GM21360 (cell line): ENCODE results near the gene RHOJ.
"Not testable (repeated sequence)": the region's sequence is repeated elsewhere in the genome, so short reads cannot be mapped to it uniquely, and the experiment has no call there.

Source experiments
- ATAC-seq: cut with Tn5 transposase; IDR thresholded peaks from one replicate; pipeline ENCODE4 v1.9.1; 2021; ENCODE audit warnings: mild to moderate bottlenecking, moderate library complexity; ENCODE audit not compliant: unreplicated experiment

Gene RHOJ

DNA sequence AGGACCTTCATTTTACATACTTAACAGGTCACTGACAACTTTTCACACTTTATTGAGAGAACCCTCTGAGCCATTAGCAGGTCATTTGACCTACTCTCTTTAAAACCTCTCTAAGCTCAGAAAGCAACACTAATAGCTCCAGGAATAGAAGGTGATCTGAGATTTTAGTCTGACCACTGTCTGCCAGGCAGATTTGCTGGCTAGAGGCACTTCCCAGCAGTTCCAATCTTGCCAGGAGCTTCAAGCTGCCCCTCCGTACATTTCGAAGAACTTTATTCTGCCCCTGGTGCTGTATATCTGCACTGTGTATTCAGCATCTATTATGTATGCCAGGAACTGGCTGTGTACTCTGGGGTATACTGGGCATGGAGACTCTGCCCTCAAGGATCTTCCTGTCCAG, 58.2 kb downstream of the RHOJ start:
- ATAC-seq: no peak

DNA sequence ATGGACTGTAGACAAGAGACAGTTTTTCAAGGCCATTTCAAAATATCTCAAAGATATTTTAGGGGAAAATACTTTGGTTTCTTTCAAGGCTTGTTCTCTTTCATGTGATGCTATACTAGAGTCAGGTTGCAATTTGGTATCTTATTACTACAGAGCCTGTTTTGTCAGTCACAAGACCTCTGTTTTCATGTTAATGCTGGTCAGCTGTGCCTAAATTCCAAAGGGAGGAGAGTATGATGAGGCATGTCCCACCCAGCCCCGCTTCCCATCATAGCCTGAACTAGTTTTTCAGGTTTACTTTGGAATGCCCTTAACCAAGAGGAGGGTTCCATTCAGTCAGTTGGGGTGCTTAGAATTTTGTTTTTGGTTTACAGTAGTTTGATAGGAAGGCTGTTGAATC, 61.9 kb downstream of the RHOJ start:
- ATAC-seq: no peak

DNA sequence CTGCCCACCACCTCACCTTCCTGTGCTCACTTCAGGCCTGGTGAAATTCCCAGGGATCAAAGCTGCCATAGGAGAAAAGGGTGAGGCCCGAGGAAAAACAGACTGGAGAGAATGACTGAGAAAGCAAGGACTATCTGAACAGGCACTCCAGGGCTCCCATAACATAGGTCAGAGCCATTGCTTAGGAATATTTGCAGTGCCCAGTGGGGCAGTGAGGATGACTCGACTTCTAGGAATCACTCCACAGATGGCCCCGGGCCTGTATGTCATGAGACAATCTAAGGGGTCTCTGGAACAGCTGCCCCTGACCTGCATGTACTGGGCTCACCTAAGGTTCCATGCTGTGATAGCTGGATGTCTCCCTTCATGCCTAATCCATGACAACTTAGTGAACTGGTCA, 62.9 kb downstream of the RHOJ start:
- ATAC-seq: no peak

DNA sequence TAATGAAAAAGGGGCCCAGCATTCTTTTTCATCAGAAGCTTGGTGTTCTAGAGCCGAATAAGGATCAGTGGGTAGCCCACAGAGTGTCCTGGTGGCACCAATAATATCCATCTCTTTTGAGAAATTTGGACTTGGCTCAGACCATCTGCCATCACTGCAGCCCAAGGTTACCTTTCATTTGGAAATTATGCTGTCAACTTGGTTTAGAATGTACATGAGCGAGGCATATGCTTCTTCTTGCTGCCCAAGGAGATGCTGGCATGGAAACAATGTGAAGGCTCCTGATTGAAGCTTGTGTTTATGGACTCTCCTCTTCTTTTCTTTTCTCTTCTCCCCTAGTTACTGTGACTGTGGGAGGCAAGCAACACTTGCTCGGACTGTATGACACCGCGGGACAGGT, 64.5 kb downstream of the RHOJ start:
- ATAC-seq: no peak

DNA sequence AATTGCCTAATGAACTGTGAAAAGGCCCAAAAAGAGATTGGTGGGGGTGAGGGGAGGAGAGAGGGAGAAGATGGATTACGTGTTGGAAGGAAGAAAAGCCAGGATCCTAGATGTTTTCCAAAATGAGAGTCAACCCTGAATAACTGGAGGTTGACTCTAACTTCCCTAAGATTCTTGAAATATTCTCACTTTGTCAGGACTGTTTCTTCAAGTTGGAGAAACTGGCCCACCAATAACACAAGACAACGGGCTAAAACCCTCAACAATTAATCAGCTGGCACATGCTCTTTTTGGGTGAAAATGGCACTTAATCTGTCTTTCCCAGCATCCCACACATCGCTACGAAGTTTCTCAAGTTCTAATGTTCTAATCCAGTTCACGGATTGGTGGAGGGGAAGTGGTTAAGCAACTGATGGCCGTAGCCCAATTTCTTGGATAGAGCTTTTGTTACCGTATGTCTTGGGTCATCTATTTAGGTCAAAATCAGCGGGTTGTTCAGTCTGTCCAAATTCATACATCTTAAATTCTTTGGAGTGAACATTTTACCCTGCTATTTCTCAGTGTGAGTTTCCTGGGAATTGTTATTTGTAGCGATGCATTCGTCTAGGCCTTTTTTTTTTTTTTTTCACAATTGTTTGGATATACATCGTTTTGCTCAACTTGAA, 65.5 kb downstream of the RHOJ start:
- ATAC-seq: no peak

DNA sequence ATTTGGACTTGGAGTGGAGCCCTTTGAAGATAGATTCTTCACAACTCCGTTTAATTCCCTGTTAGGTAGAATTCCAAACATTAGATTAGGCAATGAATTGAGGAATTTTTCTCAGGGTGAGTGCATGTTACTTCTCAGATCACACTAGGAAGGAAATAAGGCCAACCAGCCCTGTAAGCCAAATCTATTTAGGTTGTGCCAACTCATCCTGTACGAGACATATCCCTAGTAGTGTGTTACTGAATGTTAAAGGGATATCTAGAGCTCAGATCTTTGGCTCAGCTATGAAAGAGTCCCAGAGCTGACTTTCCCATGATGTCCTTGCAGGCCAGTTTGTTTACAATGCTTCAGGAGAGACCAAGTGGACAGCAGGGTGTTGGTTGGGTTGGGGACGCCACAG, 68.9 kb downstream of the RHOJ start:
- no peak for ATAC-seq

DNA sequence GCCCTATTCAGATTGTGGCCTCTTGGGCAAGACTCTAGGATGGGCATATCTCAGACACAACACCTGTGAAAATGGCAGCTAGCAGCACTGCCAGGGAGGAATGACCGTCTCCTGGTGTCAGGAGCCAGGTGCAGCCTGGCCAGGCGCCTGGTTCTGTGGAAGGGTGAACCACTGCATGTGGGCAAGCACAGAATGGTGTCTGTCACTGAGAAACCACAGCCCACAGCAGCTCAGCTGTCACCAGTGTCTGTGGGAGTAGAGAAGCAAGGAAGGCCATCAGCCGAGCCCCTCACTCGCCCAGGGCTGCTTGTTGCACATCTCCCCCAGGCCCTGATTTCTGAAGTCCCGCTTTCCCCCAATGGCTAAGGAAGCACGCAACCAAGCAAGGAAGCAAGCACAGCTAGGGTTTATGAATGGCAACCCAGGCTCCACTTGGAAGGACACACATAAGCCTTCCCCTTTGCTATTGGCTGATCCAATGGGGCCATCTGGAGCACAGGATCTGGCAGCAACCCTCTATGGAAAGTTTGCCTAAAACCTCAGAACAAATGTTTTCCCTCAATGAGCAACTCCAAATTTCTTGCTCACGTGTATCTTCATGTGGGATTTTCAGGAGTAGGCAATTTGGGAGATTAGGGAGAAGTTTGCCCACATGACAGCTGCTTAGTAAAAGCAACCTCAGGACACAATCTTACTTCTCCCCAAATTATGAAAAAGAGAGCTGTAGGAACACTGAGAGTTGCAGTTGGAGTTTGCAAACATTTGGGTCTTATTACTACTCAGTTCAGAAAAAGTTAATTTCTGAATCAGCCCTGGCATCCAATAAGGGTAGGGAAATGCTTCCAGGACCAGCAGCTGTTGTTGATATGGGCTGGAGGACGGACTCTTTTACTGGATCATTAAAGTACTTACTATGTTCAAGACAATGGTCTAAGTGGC, 69.7 kb downstream of the RHOJ start:
- ATAC-seq: no peak

DNA sequence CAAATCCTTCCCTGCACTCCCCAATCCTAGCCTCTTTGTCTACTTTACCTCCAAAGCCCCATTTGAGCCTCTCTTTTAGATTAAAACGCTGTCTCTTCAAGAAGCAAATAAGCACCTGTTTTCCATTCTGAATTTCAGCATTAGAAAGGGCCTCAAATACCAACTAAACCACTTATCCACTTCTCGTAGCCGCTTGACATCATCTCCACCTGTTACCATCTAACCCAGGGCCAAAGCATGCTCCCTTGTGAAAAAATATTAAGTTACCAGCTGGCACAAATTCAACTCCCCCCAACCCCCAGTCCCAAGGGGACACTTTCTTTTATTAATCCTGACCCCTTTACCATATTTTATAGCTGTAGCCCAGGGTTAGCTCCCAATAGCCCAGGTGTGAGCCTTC, 71.4 kb downstream of the RHOJ start:
- ATAC-seq: no peak

DNA sequence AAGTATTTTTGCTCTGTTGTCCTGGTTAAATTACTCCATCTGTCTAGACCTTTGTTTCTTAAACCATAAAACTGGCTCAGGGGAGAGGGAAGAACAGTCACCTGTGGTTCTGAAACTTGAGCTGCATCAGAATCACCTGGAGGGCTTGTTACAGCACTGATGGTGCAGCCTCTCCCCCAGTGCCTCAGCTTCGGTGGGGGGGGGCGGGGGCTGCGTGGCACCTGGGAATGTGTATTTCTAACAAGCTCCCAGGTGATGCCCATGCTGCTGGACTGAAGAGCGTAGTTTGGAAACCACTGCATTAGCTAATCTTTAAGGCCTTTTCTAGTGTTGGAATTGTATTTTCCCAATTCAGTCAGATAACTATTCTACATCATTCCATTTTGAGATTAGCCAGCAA, 71.8 kb downstream of the RHOJ start:
- no peak for ATAC-seq

DNA sequence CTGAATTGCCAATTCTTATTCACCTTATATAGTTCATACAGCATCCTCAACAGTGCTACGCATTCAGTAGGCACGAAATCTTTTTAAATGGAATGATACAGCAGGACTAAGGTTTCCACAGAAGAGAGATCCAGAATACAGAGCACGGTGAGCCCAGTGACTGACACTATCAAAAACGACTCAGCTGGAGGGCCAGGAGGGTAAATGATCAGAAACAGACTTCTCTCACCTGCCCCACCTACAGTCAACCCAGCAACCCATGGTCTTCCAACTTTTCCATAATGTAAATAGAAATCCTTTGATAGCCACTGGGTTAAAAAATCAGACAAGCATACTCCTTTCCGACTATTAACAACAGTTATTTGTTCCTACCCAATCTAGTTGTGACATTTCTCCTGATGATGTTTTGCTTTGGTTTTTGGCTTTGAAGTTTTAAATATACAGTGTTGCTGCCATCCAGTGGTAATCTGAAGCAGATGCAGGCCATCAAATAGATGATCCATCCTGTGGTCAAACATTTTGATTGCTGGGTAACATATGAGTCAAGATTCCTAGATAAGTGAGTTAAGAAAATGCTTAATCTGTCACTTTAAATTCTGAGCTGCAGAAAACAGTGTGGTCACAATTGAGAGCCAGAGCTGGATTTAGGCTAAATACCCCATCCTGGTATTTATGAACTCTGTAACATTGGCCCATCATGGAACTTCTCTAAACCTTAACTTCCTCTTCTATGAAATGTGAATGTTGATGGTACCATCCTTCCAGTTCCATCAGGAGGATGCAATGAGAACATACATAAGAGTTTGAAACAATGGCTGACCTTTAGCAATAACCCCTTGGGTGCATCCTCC, 72.5 kb downstream of the RHOJ start:
- no peak for ATAC-seq

DNA sequence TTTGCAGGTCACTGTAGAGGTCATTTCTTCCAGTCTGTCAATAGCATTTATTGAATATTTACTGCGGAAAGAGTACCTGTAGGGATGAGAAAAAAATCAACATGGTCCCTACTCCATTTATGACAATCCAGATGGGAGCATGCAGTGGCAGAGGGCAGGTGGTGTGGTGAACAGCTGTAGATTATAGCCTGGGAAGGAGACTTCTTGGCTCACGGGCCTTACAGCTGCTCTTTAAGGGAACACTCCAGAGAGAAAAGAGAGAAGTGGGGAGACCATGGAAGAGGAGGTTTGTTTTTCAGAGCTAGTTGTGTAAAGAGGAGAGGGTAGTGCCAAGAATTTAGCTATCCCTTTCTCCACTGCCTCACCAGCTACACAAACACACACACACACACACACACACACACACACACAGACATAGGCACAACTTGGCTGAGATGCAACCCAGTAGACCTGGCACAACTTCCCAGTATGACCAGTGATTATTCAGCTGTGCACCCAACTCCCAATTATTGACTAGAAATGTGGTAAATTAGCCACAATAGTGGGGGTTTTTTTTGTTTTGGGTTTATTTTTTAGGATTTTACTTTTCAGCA, 73.4 kb downstream of the RHOJ start:
- no peak for ATAC-seq

DNA sequence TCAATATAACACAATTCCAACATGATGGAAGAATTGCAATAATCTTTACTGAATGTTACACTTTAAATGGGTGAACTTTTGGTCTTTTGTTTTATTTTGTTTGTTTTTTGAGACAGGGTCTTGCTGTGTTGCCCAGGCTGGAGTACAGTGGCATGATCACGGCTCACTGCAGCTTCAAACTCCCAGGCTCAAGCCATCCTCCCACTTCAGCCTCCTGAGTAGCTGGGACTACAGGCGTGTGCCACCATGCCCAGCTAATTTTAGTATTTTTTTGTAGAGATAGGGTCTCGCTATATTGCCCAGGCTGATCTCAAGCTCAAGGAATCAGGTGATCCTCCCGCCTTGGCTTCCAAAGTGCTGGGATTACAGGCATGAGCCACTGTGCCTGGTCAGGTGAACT, 75.7 kb downstream of the RHOJ start:
- not testable (repeated sequence) for ATAC-seq

DNA sequence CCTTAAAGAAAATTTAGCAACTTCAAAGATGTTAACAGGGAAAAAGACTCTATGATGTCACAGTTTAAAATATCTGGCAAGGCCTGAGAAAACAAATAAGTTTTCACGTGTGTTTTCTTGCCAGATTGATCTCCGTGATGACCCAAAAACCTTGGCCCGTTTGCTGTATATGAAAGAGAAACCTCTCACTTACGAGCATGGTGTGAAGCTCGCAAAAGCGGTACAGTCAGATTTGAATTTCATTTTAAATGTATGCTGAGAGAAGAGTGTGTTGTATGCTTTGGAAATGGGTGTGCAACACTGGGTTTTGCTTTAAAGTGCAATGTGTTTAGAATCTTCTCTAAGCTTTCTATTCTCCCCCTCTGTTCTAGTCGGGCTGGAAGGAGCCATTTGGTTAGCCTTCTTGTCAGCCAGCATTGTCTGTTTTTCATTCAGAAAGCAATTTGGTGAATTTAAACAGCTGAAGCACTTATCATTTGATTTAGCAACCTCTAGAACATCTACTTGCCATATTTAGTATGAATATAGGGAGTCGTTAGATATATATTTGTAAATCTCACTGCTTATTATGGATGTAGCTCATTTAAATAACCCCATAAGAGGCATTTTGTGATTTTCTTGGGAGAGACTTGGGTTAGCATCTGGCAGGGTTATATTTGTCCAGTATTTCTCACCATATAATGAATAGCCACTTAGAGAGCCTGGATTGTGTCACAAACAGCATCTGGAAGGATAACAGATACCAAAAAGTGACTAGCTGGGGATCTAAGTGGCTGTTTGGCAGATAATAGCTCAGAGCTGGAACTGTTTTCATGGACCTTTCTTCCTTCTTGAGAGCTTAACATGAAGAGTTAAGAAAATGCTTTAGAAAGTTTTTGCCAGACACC, 79.0 kb downstream of the RHOJ start:
- ATAC-seq: no peak

DNA sequence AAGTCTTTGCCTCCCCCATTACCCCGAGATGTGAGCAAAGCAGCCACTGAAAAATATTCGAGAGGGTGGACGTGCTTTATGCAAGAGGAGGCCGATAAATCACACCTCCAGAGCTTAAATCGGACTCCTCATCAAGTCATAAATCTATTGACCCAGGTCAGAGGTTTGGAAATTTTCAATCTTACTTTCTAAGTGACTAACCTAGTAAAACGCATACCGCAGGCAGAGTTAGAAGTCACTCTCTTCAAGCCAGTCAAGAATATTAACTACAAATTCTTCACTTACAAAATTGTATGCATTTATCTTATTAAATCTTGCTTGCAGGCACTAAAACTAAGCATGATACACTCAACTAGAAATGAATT, 79.6 kb downstream of the RHOJ start:
- no peak for ATAC-seq

DNA sequence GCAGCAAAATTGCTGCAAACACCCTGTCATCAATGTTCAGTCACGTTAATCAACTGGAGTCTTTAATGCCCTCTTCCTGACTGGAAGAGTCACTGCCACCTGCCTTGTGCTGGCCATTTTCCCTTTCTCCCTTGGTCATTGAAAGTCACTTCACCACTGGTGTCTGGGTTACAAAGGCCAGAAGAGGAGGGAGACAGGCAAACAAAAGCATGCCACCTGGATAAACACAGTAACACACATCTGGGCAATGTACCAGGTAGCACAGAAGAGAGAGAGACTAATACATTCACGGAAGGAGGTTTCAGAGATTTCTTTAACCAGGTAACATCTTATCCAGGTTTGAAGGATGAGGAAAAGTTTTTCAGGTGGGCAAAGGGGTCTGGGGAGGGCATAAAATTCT, 81.8 kb downstream of the RHOJ start:
- ATAC-seq: no peak

DNA sequence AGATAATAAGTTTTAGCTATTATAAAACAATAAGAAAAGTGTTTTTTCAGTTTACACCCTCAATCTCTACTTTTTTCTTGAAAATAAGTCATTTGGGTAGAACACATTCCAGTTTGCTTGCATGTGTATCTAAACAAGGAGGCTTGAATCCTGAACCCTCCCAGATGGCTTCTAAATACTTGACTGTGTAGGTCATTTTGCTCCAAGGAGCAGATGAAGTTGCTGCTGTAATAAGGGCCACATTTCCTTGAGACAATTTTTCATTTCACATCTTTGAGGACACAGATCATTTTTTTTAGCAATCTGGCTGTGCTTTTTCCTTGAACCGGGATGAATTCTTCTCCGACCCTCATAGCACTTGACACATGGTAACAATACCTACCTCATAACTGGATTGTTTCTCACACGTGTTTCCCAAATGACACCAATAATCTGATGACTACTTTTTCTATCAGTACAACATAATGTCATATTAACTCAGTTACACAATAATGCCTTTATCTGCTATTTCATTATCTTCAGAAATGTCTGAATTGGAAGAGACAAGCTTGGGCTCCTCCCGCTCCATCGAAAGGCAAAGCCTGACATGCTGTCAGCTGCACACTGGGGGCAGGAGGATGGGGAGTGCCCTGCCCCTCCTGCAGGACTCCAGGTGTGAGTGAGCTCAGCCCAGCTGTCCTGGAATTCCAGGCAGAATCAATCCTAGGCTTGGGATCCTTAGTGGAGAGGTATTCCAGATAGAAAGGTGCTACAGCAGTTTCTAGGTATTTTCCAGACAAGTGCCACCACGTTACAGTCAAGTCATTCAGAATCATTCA, 83.6 kb downstream of the RHOJ start:
- no peak for ATAC-seq

DNA sequence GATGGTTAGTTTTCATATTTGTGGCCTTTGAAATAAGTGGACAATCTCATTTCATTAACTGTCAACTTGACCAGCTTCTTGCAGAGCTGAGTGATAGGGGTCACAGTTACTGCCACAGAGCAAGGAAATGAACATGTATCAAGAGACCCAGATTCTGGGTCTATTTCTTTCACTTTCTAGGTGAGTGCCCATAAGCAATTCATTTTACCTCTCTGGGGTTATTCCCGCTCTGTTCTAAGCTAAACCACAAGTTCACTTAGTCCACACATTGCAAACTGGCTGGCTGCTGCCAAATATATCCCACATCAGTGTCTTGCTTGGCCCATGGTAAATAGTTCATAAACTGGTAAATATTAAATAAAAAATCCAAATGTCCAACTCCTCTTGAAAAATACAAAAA, 84.6 kb downstream of the RHOJ start:
- no peak for ATAC-seq

DNA sequence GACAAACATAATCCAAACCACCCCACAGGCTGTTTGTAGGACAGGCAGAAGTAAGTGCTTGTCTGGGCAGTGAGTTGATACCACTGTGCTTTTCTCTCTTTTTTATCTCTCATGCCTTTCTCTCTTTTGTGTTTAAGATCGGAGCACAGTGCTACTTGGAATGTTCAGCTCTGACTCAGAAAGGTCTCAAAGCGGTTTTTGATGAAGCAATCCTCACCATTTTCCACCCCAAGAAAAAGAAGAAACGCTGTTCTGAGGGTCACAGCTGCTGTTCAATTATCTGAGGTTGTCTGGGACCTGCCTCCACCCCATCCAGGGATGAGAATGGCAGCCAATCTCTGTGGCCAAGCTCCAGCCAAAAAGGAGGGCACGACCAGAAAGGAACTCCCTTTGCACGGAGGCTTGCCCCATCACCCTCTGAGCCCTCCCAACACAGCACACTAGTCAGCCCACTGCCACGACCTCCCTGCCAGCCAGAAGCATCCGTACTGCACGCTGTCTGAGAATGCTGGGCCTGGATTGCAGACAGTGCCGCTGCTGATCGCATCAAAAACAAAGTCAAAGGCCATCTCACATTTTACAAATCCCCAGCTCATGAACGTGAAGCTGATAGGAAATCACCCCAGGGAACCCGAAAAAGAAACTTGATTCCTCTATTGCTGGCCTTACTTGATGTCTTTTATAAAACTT, 86.6 kb downstream of the RHOJ start:
- no peak for ATAC-seq

DNA sequence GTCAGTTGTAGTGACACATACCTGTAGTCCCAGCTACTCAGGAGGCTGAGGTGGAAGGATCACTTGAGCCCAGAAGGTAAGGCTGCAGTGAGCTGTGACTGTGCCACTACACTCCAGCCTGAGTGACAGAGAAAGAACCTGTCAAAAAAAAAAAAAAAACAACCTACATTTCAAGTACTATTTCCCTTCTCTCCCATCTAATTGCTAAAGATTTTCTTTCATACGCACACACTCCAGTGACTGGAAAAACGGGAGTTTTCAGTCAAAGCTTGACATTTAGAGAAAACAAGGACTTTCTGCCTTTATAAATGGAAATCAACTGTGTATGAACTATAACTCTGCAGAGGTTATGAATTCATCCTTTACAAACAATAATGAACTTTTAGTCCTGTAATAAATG, 88.6 kb downstream of the RHOJ start:
- no peak for ATAC-seq
